Astrocyte of the spinal cord (primary cell): ENCODE measurements around the gene TMEM179B.
"Not testable (repeated sequence)": the region's sequence is repeated elsewhere in the genome, so short reads cannot be mapped to it uniquely, and the experiment has no call there.

ENCODE experiments used
- DNase-seq: peaks from one replicate; pipeline ENCODE4 v3.0.0; 2011; ENCODE audit warnings: low read depth, low spot score
- H3K4me3 ChIP-seq: 2 replicates; pipeline ENCODE4 v1.5.1; 2011; ENCODE audit warnings: low read depth, mild to moderate bottlenecking, low read length, moderate library complexity
- in situ Hi-C: cut with HindIII; loops from 2 replicates; pipeline ENCODE4 v1.10.0; 2017; ENCODE audit warnings: low sequenced_read_pairs
- TF ChIP-seq, protein P1 (sequence below): IDR thresholded peaks from 2 replicates; pipeline ENCODE4 v1.5.1; 2012; ENCODE audit warnings: low read depth, mild to moderate bottlenecking, low read length, inconsistent platforms

Gene TMEM179B, protein sequence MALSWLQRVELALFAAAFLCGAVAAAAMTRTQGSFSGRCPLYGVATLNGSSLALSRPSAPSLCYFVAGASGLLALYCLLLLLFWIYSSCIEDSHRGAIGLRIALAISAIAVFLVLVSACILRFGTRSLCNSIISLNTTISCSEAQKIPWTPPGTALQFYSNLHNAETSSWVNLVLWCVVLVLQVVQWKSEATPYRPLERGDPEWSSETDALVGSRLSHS

DNA sequence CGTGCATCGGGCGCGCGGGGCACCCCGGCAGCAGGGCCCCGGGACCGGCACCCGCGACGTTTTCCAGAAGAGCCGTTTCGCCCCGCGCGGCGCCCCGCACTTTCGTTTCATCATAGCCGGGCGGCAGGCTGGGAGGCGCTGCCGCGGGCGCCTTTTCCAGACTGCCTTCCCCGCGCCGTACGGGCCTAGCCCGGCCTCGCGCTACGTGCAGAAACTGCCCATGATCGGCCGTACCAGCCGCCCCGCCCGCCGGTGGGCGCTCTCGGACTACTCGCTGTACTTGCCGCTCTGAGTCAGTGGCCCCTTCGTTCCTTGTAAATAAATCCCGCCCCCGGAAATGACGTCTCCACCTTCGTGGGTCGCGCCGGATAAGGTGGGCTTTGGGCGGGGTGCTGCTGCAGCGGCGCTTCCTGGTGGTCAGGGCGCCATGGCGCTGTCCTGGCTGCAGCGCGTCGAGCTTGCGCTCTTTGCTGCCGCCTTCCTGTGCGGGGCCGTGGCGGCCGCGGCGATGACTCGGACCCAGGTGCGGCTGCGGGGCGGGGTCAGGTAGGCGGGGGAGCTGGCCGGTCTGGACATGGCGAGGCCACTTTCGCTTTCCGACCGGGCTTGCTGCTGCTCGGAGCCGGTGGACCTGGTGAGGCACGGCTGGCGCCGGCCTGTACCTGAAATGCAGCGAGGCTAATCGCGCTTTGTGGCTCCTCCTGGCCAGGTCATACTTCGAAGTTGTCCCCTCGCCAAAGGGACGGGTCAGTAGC is at the start of gene TMEM179B:
Gene TMEM179B (plus strand): TSS at position 398 of the 755 bp plus-strand sequence. CDS start 30 bp downstream, at position 428.
- DNase-seq, result peak; percentile 98
- TF ChIP-seq, protein P1, sequence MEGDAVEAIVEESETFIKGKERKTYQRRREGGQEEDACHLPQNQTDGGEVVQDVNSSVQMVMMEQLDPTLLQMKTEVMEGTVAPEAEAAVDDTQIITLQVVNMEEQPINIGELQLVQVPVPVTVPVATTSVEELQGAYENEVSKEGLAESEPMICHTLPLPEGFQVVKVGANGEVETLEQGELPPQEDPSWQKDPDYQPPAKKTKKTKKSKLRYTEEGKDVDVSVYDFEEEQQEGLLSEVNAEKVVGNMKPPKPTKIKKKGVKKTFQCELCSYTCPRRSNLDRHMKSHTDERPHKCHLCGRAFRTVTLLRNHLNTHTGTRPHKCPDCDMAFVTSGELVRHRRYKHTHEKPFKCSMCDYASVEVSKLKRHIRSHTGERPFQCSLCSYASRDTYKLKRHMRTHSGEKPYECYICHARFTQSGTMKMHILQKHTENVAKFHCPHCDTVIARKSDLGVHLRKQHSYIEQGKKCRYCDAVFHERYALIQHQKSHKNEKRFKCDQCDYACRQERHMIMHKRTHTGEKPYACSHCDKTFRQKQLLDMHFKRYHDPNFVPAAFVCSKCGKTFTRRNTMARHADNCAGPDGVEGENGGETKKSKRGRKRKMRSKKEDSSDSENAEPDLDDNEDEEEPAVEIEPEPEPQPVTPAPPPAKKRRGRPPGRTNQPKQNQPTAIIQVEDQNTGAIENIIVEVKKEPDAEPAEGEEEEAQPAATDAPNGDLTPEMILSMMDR, result peak; percentile 76
- in situ Hi-C loops, result no loop called here
- H3K4me3 ChIP-seq, result peak within 1 kb of the TSS; percentile 94

DNA sequence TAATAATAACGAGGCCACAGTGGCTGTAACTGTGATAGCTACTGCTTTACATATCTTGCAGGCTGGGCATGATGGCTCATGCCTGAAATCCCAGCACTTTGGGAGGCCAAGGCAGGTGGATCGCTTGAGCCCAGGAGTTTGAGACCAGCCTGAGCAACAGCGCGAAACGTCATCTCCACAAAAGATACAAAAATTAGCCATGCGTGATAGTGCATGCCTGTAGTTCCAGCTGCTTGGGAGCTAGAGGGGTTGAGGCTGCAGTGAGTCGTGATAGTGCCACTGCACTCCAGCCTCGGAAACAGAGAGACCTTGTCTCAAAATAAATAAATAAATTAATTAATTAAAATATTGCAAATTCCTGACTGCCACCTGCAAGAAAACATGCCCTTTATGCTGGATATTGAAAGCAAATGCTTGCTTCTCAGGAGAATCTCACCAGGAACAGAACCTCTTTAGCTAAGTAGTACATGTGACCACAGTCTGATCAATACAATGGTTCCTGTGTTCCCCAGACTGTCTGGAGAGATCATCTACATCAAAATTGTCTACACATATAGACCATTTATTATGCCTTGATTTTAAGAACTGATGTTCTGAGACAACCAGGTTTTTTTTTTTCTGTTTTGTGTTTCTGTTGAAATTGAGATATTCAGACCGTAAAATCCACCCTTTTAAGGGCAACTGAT is 39.6 kb upstream of the TMEM179B start:
- in situ Hi-C loops, result no loop called here
- no peak overlapping the region for H3K4me3 ChIP-seq
- TF ChIP-seq, protein P1, result no peak

DNA sequence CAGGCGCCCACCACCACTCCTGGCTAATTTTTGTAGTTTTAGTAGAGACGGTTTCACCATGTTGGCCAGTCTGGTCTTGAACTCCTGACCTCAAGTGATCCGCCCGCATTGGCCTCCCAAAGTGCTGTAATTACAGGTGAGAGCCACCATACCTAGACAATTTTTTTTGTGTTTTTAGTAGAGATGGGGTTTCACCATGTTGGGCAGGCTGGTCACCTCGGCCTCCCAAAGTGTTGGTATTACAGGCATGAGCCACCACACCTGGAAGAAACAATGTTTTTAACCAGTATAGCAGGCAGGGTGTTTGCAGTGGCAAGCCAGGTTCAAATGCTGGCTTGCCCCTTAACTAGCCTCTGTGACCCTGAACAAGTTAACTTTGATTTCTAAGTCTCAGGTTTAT is 37.3 kb upstream of the TMEM179B start:
- in situ Hi-C loops, H3K4me3 ChIP-seq, DNase-seq: not testable (repeated sequence)

More for the DNA sequence above, 39.6 kb upstream of the TMEM179B start:
- no peak for DNase-seq

DNA sequence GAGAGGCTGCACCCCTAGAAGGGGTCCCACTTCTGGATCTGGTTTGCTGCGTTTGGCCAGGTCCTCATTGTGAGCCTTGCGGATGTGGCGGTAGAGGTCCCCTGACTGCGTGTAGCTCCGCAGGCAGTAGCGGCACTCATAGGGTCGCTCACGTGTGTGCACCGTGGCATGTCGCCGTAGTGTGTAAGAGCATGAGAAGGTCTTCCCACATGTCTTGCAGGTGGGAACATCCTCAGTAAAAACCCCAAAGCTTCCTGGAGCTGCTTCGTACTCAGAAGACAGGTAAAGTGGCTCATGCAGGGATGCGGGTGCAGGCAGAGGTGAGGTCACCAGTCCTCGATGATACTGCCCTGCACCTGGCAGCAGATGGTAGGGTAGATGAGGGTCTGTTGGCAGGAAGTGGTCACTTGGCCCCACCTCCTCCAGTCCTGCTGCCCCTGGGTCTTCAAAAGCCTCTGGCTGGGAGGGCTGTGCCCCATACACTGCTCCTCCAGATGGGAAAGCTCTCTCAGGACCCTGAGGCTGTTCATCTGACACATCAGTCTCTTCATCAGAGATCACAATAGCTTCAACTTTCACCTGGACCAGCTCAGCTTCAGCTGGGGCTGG is 34.9 kb upstream of the TMEM179B start:
- H3K4me3 ChIP-seq, result no peak overlapping the region
- TF ChIP-seq, protein P1, result no peak
- in situ Hi-C loops, result no loop called here
- no peak for DNase-seq

DNA sequence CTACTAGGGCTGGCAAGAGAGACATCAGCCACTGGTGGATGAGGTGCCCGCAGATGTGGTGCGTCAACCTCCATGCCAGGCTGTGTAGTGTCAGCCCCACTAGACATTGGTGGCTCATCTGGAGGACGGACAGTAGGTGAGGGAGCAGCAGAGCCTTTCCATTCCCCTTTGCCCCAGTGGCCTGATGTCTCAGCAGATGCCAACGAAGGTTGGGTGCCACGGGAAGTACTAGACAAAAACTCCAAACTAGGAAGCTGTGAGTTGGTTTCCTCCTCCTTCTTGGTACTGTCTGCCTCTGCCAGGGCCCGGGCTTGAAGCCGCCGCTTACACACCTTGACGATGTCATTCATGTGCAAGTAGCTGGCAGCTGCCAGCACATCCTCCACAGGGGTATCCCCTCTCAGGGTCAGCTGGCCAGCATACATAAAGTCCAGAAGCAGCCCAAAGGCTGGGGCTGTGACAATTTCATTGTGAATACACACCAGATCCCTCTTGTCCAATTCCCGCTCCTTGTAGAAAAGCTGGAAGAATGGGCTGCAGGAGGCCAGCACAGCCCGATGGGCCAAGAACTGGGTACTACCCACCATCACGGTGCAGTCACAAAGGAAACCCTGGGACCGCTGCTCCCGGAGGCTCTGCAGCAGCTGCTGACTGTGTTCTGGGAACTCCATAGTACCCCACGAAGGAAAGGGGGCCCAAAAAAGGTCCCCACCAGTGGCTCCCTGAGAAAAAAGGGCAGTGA is 34.0 kb upstream of the TMEM179B start:
- TF ChIP-seq, protein P1, result no peak
- DNase-seq, result no peak
- in situ Hi-C loops, result no loop called here
- peak overlapping the region; percentile 78 for H3K4me3 ChIP-seq

DNA sequence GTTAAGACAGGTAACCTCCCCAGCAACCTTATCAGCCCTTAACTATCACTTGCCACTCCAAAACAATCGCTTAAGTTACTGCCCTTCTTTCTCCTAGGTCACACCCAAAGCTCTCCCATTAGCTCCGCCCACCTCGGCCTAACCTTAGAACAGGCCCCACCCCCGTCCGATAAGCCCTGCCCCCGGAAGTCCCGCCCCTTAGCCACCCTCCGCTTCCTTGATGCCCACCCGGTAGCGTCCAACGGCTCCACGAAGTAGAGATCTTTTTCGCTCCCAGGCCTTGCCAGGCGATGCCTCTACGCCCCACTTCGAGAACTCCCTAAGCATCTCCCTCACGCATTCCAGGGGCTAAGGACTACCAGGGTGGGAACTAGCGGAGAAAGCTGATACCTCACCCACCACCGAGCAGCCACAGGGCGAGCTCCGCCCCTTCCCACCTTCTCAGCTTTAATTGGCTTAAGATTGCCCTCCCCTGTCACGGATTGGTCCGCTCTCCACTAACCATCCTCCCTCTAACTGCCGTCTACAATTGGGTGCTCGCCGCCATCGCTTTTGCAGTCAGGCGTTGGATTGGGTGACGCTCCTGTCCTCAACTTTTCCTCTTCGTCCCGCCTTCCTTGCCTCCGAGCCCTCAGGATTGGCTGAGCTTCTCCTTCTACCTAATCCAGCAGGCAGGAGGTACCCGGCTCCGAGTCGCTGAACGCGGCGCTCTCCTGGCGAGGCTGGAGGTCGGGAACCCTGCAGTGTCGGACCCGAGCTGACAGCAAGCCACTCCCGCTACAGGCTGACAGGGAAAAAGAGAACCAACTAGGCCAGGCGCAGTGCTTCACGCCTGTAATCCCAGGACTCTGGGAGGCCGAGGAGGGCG is 33.2 kb upstream of the TMEM179B start, which contains the start of gene ZBTB3:
Gene ZBTB3 (minus strand): TSS at position 425 of the 868 bp plus-strand sequence. CDS start 496 bp downstream, outside the sequence.
- TF ChIP-seq, protein P1, result no peak
- H3K4me3 ChIP-seq, result peak within 1 kb of the TSS; percentile 78
- in situ Hi-C loops, result no loop called here
- DNase-seq, result peak; percentile 99
